ENCODE measurements around the gene USP10.
"Not testable (repeated sequence)": the region's sequence is repeated elsewhere in the genome, so short reads cannot be mapped to it uniquely, and the experiment has no call there.

USP10 gene

DNA sequence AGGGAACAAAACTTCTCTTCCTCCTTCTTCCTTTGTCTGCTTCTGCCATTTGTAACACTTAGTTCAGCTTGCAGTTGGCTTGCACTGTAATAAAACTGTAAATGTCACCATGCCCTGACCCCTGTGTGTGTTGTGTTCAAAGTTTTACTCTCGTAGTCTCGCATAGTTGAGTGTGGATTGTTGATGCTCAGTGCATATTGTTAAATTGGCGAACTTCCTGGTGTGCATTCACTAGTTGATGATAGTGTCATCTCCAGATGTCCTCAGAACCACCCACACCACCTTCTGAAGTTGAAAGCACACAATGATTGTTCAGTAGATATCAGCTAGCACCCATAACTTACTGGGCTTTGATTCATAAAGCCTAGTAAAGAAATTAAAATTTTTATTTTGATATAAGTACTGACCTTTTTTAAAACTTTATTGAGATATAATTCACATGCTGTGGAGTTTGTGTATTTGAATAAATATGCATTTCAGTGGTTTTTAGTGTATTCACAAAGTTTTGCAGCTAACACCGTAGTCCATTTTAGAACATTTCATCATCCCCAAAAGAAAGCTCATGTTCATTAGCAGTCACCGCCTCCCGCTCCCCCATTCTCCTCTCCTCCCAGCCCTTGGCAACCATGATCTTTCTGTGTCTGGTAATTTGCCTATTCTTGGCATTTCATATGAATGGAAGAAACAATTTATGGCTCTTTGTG is 25.0 kb downstream of the USP10 start:
- DNase-seq (ENCODE audit: insufficient read length, low spot score): no peak
- FAIRE-seq: no peak

DNA sequence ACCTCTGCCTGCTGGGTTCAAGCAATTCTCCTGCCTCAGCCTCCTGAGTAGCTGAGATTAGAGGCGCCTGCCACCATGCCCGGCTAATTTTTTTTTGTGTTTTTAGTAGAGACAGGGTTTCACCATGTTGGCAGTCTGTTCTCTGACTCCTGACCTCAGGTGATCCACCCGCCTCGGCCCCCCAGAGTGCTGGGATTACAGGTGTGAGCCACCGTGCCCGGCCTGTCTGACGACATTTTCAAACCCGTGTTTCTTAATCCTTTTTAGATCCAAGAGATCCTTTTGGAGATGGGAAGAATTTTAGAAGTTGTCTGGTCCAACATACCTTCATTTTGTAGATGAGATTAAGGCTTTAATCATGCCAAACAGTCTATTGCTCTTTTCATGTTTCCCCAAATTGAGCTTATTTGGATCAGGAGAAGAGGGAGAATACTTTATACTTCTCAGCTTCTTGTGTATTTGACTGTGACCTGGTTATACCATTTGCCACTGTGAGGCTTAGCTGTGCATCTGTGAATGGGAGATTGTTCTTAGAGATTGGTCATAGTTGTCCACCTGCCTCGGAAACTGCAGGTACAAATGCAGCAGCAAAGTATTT is 25.8 kb downstream of the USP10 start:
- FAIRE-seq: no peak

GRCh38 chr16:84726079-84726668 is 26.4 kb downstream of the USP10 start:
- peak; percentile 75 for DNase-seq (ENCODE audit: insufficient read length, low spot score)
- peak; percentile 69 for FAIRE-seq

More for the DNA sequence above, 25.8 kb downstream of the USP10 start:
- no peak for DNase-seq (ENCODE audit: insufficient read length, low spot score)

GRCh38 chr16:84726669-84727467 is 27.1 kb downstream of the USP10 start:
- FAIRE-seq: no peak
- DNase-seq (ENCODE audit: insufficient read length, low spot score): no peak

GRCh38 chr16:84728853-84729424 is 29.1 kb downstream of the USP10 start:
- no peak for FAIRE-seq

GRCh38 chr16:84729716-84730320 is 30.0 kb downstream of the USP10 start:
- FAIRE-seq (no peak), DNase-seq (ENCODE audit: insufficient read length, low spot score) (no peak)

More at GRCh38 chr16:84728853-84729424, 29.1 kb downstream of the USP10 start:
- DNase-seq (ENCODE audit: insufficient read length, low spot score): no peak

GRCh38 chr16:84730406-84731106 is 30.8 kb downstream of the USP10 start:
- FAIRE-seq (no peak), DNase-seq (ENCODE audit: insufficient read length, low spot score) (peak; percentile 81)

DNA sequence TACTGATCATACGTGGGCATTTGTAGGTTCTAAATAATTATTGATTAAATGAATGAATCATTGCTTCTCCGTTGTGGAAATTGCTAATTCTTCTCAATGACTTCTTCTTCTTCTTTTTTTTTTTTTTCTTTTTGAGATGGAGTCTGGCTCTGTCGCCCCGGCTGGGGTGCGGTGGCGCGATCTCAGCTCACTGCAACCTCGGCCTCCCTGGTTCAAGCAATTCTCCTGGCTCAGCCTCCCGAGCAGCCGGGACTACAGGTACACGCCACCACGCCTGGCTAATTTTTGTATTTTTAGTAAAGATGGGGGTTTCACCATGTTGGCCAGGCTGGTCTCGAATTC is 32.5 kb downstream of the USP10 start:
- DNase-seq (ENCODE audit: insufficient read length, low spot score); FAIRE-seq: not testable (repeated sequence)

- no peak for DNase-seq (ENCODE audit: insufficient read length, low spot score)
- no peak for FAIRE-seq
Measured at GRCh38 chr16:84732674-84733352, 33.0 kb downstream of the USP10 start.

GRCh38 chr16:84735849-84736586 is 36.2 kb downstream of the USP10 start:
- no peak for FAIRE-seq
- DNase-seq (ENCODE audit: insufficient read length, low spot score): no peak

GRCh38 chr16:84737192-84738011 is 37.6 kb downstream of the USP10 start:
- FAIRE-seq (no peak), DNase-seq (ENCODE audit: insufficient read length, low spot score) (no peak)

DNA sequence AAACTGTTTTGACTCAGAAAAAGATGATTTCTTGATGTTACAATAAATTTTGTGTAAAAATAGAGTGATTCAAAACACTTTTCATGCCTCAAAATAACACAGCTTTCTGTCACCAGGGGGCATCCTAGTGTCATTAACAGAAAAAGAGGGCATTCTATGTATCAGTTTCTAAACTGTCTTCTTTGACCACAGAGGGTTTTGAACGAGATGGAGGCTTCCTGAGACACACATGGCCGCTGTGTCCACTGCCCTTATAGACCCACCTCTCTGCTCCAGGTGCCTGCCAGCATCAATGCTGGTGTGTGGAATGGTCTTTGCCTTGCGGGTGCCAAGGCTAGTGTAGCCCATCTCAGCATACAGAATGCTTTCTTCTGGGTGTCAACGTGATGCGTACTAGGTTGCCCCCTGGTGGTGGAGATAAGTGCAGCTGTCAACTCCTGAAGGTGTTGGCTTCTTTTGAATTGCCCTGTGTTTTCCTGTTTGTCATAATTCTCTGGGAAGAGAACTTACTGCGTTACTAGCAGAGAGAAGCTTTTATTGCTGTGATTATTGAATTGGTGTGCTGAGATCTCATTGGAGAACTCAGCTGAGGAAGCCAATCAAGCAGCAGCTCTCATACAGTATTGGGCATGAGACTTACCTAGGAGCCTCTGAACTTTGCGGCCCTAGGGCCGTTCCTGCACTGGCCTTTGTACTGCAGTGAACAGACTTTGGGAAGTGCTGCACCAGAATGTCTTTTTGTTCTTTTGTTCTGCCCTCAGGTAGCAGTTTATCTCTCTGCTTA is 38.6 kb downstream of the USP10 start:
- FAIRE-seq (peak; percentile 65), DNase-seq (ENCODE audit: insufficient read length, low spot score) (peak; percentile 75)

DNA sequence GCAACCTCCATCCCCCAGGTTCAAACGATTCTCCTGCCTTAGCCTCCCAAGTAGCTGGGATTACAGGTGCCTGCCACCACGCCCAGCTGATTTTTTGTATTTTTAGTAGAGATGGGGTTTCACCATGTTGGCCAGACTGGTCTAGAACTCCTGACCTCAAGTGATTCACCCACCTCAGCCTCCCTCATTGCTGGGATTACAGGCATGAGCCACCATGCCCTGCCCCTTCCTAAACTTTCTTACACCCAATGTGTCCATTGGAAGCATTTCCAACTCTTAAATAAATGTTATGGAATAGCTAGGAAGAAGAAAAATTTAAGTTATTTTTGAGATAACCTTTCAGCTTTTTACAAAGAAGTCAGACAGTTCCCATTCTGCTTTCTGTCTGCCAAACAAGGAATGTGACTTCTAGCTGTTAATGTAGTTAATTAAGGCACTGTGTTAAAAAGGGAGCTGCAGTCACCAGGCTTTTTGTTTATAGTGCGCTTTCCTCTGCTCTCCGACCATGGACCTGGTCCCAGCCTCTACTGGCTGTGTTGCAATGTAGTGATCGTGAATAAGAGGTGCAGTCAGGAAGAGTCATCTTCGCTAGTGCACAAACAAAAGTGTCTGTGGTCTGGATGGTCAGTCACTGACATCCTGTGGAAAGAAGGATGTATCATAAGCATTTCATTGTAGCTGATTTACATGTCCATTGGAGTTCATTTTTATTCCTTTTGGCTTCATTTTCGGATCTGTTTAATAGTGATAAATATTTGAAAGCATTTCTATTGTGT is 39.7 kb downstream of the USP10 start:
- FAIRE-seq (no peak), DNase-seq (ENCODE audit: insufficient read length, low spot score) (no peak)

GRCh38 chr16:84740596-84741116 is 40.9 kb downstream of the USP10 start:
- FAIRE-seq (no peak), DNase-seq (ENCODE audit: insufficient read length, low spot score) (no peak)

- no peak for DNase-seq (ENCODE audit: insufficient read length, low spot score)
- FAIRE-seq: no peak
Measured at GRCh38 chr16:84741340-84741830, 41.6 kb downstream of the USP10 start.

- FAIRE-seq (no peak), DNase-seq (ENCODE audit: insufficient read length, low spot score) (no peak)
Measured at GRCh38 chr16:84742641-84743092, 42.9 kb downstream of the USP10 start.
